ENCODE results near the gene GPATCH2L. TPM values are rescaled to one million over a fixed set of nuclear protein-coding genes. Genes with fewer than 3 reads are reported as not detected.
A peak's percentile ranks its signal among the peaks of the same experiment; 100 is the strongest.

The GPATCH2L gene
- total and polyA plus RNA-seq, 2 donors (not counting 1 experiment from before 2014, with no cell fraction given): 19.4 to 50.5 TPM

DNA sequence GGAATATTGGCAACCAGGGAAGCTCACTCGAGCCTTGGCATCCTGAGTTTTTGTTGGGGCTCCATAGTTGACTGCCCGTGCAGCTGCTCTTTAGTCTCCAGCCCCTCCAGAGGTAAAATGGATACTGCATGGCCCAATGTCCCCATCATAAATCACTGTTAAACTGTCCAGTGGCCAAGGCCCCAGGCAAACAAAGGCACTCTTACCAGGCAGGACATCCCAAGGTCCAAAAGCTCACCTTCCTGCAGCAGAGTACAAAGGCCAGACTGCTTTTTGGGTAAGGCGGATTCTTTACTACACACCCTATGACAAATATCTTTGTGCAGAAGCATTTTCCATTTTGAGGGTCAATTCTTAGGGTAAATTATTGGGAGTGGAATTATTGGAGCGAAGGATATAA is 81.1 kb downstream of the GPATCH2L start:
- Histone ChIP-seq H3K9ac (ENCODE audit: insufficient read depth, low read length) (no peak overlapping the region), H3K9me3 (ENCODE audit: control insufficient read depth, insufficient read depth, low read depth, low read length) (no peaks in the 10 kb centered on the region), H3K27me3 (ENCODE audit: control insufficient read depth, insufficient read depth, low read length) (no peaks in the 10 kb centered on the region), H4K20me1 (ENCODE audit: control insufficient read depth, extremely low read depth, insufficient read depth, low read length) (no peaks in the 10 kb centered on the region), H3K27ac (ENCODE audit: insufficient read depth, low read length) (no peak overlapping the region), H3K4me3 (replicated peaks in 1 of 4; ENCODE audit: control extremely low read depth in 1 of 4, insufficient read depth in 1 of 4, low read depth in 3 of 4, low read length in 4 of 4) (no peak overlapping the region), H3K4me2 (ENCODE audit: extremely low read depth, insufficient read depth, low read length) (no peak overlapping the region), H3K79me2 (ENCODE audit: control insufficient read depth, insufficient read depth, low read length) (no peaks in the 10 kb centered on the region), H2AFZ (ENCODE audit: low read length) (no peak overlapping the region), H3K36me3 (ENCODE audit: control insufficient read depth, insufficient read depth, low read length) (no peaks in the 10 kb centered on the region), H3K4me1 (ENCODE audit: control insufficient read depth, extremely low read depth, insufficient read depth, low read length) (peaks cover 2% of the 10 kb centered on the region)
- DNase-seq (ENCODE audit: low read depth in 2 of 2): no peak
- no peak for TF ChIP-seq EZH2 (IDR thresholded peaks at IDR 0.05; ENCODE audit: low read length, missing control alignments)
- TF ChIP-seq, protein P1, sequence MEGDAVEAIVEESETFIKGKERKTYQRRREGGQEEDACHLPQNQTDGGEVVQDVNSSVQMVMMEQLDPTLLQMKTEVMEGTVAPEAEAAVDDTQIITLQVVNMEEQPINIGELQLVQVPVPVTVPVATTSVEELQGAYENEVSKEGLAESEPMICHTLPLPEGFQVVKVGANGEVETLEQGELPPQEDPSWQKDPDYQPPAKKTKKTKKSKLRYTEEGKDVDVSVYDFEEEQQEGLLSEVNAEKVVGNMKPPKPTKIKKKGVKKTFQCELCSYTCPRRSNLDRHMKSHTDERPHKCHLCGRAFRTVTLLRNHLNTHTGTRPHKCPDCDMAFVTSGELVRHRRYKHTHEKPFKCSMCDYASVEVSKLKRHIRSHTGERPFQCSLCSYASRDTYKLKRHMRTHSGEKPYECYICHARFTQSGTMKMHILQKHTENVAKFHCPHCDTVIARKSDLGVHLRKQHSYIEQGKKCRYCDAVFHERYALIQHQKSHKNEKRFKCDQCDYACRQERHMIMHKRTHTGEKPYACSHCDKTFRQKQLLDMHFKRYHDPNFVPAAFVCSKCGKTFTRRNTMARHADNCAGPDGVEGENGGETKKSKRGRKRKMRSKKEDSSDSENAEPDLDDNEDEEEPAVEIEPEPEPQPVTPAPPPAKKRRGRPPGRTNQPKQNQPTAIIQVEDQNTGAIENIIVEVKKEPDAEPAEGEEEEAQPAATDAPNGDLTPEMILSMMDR (conservative IDR thresholded peaks at IDR 0.05 in 1 of 2, IDR thresholded peaks at IDR 0.05 in 1 of 2; ENCODE audit: low read depth in 1 of 2, low read length in 2 of 2): no peak

DNA sequence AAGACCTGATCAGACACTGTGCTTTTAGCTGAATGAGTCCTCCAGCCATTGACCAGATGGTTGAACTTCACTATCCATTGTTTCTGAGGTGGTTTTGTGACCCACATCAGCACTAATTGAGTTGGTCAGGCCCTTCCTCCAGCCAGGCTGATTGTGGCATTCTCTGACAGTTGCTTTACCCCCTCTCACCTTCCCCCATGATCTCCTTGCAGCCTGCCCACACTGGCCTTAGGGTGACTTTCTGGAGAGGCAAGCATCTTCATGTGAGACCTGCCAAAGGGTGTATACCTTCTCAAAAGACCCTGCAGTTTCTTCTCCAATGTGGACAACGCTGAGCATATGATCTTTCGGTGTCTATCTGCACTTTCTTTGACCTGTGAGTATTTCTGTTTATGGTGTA is 83.9 kb downstream of the GPATCH2L start:
- no peak for DNase-seq (ENCODE audit: low read depth in 2 of 2)
- H2AFZ ChIP-seq (ENCODE audit: low read length): no peak overlapping the region

DNA sequence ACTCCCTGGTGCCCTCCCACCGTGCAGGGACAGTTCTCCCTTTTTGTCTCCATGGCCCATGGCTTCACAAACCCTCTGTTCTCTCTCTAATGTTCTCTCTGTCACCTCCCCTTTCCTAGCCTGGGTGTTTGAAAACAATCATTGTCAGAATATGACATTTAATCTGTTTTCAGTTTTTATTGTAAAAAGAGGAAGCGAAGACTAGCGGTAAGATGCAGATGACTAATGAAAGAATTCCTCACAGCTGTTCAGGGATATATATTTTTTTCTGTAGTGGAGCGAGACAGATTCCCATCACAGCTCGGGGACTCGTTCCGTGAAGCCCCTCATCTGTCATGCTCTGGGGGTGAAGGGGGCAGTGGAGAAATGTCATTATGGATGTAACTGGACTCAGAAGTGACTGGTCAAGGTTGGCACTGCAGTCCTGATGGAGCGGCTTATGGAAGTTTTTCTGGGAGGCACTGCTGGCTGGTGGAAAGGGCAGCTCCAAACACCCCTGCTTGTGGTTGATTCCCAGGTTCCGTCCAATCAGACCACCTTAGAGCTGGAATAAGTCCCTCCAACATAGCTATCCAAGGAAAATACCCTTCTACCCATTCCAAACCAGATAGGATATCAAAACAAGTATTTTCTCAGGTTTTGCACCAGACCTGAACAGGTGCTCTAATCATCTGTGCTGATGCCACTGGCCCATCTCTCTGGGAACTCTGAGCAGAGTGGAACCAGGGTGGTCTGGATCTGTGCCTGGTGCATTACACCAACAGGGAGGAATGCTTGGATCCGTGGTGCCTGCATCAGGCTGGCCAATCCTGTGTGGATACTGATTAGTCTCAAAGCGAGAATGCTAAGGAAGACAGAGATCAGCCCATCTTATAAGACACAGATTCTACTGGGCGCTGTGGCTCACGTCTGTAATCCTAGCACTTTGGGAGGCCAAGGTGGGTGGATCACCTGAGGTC is 84.7 kb downstream of the GPATCH2L start:
- no peak overlapping the region for H3K4me3 ChIP-seq (replicated peaks in 1 of 4; ENCODE audit: control extremely low read depth in 1 of 4, insufficient read depth in 1 of 4, low read depth in 3 of 4, low read length in 4 of 4)
- H3K4me2 ChIP-seq (ENCODE audit: extremely low read depth, insufficient read depth, low read length): no peak overlapping the region
- H3K36me3 ChIP-seq (ENCODE audit: control insufficient read depth, insufficient read depth, low read length): no peaks in the 10 kb centered on the region
- no peaks in the 10 kb centered on the region for H3K79me2 ChIP-seq (ENCODE audit: control insufficient read depth, insufficient read depth, low read length)
- TF ChIP-seq, protein P1 (conservative IDR thresholded peaks at IDR 0.05 in 1 of 2, IDR thresholded peaks at IDR 0.05 in 1 of 2; ENCODE audit: low read depth in 1 of 2, low read length in 2 of 2): no peak
- TF ChIP-seq EZH2 (IDR thresholded peaks at IDR 0.05; ENCODE audit: low read length, missing control alignments): no peak
- no peaks in the 10 kb centered on the region for H4K20me1 ChIP-seq (ENCODE audit: control insufficient read depth, extremely low read depth, insufficient read depth, low read length)
- no peak overlapping the region for H3K9ac ChIP-seq (ENCODE audit: insufficient read depth, low read length)
- DNase-seq (ENCODE audit: low read depth in 2 of 2): peak in 1 of 2 donors; percentile 24
- no peak overlapping the region for H3K27ac ChIP-seq (ENCODE audit: insufficient read depth, low read length)
- no peaks in the 10 kb centered on the region for H3K27me3 ChIP-seq (ENCODE audit: control insufficient read depth, insufficient read depth, low read length)
- no peak overlapping the region for H2AFZ ChIP-seq (ENCODE audit: low read length)
- no peaks in the 10 kb centered on the region for H3K9me3 ChIP-seq (ENCODE audit: control insufficient read depth, insufficient read depth, low read depth, low read length)
- no peaks in the 10 kb centered on the region for H3K4me1 ChIP-seq (ENCODE audit: control insufficient read depth, extremely low read depth, insufficient read depth, low read length)

More for the DNA sequence above, 83.9 kb downstream of the GPATCH2L start:
- Histone ChIP-seq H3K4me3 (replicated peaks in 1 of 4; ENCODE audit: control extremely low read depth in 1 of 4, insufficient read depth in 1 of 4, low read depth in 3 of 4, low read length in 4 of 4) (no peak overlapping the region), H3K9me3 (ENCODE audit: control insufficient read depth, insufficient read depth, low read depth, low read length) (no peaks in the 10 kb centered on the region), H3K79me2 (ENCODE audit: control insufficient read depth, insufficient read depth, low read length) (no peaks in the 10 kb centered on the region), H3K9ac (ENCODE audit: insufficient read depth, low read length) (no peak overlapping the region), H3K27ac (ENCODE audit: insufficient read depth, low read length) (no peak overlapping the region), H4K20me1 (ENCODE audit: control insufficient read depth, extremely low read depth, insufficient read depth, low read length) (no peaks in the 10 kb centered on the region), H3K4me2 (ENCODE audit: extremely low read depth, insufficient read depth, low read length) (no peak overlapping the region), H3K4me1 (ENCODE audit: control insufficient read depth, extremely low read depth, insufficient read depth, low read length) (no peaks in the 10 kb centered on the region), H3K36me3 (ENCODE audit: control insufficient read depth, insufficient read depth, low read length) (no peaks in the 10 kb centered on the region), H3K27me3 (ENCODE audit: control insufficient read depth, insufficient read depth, low read length) (no peaks in the 10 kb centered on the region)
- TF ChIP-seq, protein P1 (conservative IDR thresholded peaks at IDR 0.05 in 1 of 2, IDR thresholded peaks at IDR 0.05 in 1 of 2; ENCODE audit: low read depth in 1 of 2, low read length in 2 of 2): no peak
- TF ChIP-seq EZH2 (IDR thresholded peaks at IDR 0.05; ENCODE audit: low read length, missing control alignments): no peak
